CD4-positive, alpha-beta T cell treated with Interleukin-21 for 1 hour (primary cell): ENCODE measurements around the gene AUTS2.
A peak's percentile ranks its signal among the peaks of the same experiment; 100 is the strongest.

Experiments
- DNase-seq: peaks from one replicate; pipeline ENCODE4 v3.0.0-alpha.2; 2020

AUTS2 gene

DNA sequence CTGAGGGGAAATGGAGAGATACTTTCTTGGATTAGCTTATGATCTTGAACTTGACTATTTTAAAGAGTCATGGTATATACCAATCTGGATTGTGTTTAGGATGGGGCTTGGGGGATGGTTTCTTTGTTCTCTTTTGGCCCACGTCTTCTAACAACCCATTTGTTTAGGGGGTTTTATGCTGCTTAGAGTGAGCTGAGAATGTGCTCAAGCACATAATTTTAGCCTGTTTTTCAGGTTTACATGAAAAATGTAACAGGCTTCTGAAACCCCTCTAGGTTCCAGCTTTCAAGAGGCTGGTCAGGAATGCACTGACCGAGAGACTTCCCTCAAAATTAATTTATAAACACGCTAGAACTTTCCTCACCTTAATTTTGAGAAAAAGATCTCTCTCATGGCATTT lies 94.3 kb downstream of the AUTS2 start:
- DNase-seq = no peak

DNA sequence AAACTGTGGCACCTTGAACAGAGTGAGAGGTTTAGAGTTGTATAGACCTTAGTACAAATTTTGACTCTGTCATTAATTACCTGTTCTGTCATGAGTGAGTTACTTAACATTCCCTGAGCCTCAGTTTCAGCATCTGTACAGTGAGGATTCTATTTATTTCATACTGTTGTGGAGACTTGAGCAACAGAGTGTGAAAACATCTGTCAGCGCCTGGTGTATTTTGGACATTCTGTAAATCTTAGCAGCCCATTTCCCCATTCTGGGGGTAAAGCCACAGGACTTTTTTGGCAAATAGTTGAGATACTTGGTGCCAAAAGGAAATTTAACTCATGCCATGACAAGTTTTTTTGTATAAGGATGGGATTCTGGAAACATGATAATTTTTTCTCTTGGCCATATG lies 94.8 kb downstream of the AUTS2 start:
- DNase-seq = no peak

DNA sequence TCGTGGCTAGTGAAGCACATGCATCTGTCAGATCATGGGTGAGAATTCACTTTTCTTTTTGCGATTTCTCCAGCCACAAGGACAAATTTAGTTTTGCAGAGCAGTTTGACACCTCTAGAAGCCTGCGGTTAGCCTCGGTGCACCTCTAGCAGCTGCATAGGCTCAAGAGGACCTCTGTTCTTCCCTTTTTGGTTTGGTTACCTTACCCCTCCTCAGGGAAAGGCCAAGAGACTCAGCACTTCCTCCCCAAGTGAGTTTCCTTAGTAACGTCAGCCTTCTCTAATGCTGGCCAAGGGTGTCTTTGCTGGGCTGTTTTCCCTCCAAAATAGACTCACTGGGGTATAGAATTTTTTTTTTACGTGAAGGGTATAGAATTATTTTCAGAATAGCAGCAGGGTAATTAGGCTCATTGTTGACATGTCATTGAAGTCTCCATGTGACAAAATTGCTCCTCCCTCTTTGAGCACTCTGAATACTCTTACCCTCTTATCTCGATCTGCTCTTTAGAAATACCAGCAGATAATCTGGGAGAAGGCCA lies 97.8 kb downstream of the AUTS2 start:
- DNase-seq = peak; percentile 10

DNA sequence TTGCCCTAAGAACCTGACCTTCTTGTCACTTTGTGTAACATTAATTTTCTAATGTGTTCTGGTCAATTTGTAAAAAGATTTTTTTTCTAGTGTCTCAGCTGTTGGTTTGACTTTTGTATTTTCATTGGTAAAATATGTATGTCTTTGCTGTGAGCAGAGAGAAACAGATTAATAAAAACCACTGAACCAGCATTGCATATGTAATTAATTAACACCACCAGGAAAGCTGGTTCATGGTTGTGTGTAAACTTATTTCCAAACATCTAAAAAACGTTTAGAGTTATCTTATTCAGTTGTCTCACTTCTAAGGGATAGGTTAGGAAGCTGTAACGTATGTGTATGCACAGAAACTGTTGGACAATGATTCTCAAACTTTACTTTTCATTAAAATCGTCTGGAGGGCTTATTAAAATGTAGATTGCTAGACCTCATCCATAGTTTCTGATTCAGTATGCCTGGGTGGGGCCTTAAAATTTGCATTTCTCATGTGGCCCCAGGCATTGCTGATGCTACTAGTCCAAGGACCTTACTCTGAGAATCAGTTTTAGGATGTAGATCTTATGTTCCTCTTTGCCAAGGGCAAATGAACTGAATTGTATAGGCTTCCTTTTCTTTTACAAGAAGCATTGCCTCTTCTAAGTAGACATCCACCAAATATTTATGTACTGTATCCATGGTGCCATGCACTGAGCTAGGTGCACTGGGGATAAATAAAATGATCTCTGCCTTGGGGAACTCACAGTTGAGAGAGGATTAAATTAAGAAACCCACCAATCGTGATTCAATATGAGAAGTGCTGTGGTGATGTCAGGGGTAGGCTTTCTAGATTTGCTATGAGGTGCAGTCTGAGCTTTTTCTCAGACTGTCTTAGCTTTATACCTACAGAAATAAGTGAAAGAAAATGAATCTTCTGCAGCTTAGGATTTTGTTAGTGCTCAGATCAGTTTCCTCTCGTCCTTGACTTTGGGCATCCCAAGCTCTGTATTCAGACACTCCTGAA lies 98.7 kb downstream of the AUTS2 start:
- DNase-seq = no peak

DNA sequence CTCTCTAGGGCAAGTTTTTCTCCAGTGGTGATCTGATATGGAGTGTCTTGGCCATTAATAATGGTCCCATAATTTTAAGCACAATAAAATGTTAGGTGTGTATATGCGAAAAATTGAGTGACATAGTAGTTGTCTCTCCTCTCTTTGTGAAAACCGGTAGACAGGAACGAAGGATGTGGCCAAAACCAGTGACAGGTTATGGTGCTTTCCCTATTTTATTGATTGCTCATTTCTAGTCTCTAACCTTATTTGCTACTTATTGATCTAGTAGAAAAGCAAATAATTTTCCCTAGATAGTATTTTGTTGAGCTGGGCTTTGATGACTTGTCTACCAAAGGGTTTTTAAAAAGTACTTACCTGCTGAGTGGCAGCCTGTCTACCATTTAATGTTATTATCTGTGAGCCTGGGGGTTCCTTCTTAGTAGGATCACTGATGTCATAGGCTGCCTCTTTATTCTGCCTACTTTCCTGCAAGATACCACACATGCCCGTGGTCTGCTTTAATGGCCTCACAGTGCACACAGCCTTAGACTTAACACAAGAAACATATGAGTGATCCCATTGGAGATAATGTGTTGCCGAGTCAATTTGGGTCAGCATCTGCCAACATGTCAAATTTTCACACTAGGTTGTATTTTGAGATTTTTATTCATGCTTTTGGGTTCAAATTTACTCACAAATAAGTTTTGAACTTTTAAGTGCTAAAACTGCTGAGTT lies 100.0 kb downstream of the AUTS2 start:
- no peak for DNase-seq

DNA sequence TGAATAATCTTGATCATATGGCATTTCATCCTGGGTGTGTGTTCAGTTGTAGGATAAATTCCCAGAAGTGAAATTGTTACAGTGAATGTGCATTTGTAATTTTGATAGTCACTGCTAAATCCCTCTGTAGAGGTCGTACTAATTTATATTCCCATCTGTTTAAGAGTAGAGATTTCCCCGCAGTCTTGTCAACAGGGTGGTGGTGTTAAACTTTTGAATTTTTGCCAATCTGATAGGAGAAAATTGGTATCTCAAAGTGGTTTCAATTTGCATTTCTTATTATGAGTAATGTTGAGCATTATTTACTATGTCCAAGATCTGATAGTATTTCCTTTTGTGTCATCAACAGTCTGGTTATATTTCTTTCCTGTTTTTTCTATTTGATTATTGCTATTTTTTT lies 101.7 kb downstream of the AUTS2 start:
- no peak for DNase-seq

DNA sequence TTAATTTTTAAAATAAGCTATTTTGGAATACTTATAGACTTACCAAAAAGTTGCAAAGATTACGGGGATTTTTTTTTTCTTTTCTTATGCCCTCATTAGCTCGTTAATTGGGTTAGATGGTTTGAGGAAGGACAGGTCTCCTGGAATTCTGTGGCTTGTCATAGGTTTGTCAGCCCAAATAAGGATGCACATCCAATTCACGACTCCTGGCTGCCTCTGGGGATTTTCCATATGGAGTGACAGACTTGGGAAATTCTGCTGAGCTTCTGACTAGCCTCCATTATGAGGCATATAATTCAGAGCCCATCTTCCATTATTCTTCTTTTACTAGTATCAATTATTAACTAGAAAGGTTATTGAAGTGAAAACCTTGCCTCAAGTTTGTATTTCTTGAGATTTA lies 102.1 kb downstream of the AUTS2 start:
- no peak for DNase-seq

DNA sequence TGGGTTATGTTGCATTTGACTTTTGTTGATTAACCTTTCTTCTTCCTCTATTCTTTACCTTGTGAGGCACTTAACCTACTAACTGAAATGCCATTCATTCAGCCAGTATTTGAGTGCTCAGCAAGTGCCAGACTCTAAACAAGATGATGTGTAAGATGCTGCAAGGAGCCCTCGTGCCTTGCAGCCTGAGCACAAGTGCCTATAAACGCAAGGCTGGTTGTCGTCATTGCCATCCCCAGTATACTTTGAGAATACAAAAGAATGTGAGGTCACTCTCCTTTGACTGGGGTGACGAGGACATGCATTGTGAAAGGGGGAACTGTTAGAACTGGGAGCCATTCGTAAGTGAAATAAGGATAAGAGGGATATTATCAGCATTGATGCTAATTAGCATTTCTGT lies 103.0 kb downstream of the AUTS2 start:
- no peak for DNase-seq

DNA sequence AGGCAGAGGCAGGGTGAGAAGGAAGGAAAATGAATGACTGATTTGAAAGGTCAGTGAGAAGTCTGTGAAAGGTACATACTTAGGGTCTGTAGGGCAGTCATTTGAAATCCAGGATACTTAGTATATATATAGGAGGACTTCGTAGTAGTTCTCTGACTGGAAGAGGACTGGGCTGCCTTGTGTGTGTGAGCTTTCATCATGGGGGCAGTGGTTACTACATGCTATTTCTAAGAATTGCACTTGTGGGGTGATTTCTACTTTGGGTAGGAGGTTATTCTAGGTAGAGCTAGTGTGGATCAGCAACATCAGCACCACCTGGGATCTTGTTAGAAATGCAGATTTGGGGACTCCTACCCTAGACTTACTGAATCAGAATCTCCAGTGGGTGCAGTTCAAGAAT lies 104.1 kb downstream of the AUTS2 start:
- no peak for DNase-seq

DNA sequence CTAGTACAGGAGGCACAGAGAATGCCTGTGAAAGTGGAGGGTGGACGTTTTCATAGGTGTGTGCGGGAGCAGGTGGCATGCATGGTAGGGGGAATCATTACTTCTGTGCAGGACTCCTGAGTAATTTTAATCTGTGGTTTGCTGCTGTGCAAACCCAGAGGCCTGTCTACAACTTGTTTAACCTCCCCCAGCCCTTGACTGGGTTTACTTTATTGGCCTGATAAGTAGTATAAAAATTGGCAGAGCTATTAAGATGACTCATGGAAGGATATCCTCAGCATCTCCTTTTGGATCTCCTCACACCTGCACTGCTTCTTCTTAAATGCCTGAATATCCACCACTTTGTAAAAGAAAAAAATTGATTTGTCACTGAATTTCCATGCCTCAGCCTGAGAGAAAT lies 104.8 kb downstream of the AUTS2 start:
- DNase-seq = no peak

DNA sequence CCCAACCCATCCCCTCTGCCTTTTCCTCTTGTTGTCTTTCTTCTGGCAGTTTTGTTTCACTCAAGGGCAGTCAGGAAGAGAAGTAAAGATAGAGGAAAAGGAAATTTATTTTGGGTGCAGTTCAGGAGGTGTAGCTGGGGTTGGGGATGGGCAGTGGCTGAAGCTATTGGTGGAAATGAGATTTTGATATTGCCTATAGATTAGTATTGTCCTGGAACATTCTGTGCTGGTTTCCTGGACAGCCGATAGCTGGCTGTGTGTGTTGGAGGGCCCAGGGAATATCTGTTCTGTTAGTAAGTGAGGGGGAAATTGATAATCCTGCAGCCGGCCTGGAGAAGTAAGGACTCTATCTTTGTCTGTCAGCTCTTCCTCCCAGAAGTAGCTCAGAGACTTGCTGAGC lies 107.8 kb downstream of the AUTS2 start:
- DNase-seq = no peak

DNA sequence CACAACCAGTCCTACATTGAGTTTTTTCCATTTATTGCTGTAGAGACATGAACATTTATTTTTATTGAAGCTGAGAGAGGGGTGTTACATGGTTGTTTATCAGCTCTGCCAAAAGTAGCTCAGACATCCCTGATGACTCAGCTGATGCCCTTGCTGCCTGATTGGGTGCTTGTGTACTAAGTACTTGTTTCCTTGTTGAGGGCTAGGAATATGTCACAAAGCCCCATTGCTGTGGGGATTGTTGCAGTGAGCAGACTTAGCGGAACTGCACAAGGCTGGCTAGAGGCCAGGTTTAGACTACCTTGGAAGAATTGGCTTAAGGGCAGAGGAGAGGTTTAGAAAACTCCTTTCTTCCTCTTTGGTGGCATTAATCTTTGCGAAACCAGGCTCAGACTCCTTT lies 110.6 kb downstream of the AUTS2 start:
- no peak for DNase-seq

DNA sequence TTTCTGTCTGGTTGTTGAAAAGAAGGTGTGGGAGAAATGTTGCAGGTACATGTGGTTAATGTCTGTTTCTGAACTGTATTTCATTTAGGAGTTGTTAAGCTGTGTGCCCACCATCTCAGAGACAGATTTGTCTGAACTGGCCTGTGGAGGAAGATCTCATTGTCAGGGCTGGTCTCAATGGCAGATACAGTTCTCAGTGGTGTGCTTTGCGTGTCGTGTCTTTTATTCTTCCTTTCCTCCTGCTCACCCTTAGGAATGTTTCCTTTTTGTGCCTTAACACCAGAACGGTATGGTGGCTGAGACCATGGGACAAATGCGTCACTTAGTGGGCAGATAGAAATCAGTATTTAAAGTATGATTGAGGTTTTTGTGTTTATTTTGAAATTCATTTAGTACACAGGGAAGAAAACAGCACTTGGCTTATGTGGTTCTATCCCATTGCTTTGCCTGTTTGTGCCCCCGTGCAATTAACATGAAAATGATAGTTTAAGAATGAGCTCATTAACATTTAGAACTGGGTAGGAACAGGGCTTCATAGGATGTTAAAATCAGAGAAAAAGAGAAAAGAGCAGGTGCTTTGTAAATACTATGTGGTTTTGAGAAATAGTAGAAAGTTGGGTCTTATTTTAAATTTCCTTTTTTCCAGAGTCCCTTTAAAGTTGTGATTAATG lies 112.6 kb downstream of the AUTS2 start:
- DNase-seq = no peak

DNA sequence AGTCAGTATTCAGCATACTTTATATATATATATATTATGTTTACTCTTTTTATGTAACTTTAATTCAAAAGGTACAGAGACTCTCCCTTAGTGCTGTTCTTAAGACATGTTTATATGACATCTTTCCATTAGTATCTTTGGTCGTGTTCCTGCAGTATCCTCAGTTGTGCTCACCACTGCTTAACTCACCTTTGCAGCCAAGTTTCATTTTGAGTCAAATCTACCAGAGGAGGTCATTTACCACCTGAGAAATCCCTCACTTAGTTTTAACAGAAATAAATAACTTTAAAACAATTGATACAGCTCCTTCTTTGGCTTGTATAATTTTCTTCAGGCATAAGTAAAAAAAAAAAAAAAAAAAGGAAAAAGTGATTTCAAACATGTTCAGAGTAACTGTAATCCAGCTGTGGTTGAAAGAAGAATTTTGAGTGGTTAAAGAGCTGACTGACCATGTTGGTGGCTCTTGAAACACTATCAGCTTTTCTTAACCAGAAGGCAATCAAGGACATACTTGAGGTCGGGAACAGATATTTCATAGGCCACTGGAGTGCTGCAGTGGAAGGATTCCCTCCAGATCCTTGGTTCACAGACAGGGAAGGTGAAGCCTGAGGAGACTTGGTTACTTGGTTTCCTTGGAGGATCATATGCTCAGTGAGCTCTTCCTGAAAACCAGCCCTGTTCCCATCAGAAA lies 116.8 kb downstream of the AUTS2 start:
- DNase-seq = no peak

DNA sequence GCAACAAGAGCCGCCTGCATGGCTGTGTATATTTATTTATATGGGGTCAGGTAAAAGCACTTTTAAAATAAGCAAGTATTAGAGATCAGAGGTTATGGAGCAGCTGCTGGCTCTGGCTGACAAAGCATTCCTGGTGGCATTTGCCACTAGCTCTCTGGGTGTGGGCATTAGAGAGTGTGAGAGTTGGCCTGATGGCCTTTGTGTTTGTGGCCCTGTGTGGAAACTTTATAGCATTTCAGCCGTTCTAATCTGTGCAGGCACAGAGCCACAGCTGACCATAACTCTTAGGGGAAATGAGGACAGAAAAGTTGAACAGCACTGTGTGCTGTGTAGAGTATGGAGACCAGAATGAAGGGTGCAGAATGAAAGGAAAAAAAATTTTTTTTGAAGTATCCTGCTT lies 118.9 kb downstream of the AUTS2 start:
- DNase-seq = no peak

DNA sequence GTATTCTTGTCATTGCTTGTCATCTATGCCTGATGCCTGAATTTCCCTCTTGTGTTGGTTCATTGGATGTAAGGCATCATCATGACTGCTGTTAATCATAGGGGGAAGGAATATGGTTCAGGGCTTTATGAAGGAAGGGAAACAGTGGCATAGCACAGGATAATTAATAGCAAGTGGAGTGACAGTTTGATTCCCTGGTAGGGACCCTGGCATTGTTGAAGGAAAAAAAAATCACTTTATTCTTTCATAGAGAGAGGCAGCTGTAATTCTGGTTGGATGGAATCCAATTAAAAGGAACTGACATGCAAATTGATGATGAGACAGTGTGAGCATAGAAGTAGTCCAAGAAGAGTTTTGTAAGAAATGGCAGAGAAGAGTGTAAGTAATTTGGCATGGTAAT lies 121.4 kb downstream of the AUTS2 start:
- no peak for DNase-seq

DNA sequence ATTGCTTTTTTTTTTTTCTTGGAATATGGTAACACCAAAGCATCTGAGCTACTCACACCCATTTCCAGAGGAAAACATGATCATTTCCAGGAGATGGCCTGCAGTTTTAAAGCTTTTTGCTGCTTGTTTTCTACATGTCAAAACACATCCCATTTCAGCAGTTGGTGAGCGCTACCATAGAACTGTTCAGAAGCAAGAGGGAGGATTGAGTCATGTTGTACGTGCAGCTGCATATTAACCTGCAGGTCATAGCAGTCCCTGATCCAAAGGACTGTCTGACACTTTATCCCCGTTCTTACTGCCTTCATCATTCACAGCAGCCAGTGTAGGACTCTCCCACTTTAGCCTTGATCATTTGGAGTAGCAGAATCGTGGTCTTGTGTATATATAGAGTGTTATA lies 124.6 kb downstream of the AUTS2 start:
- DNase-seq = no peak

DNA sequence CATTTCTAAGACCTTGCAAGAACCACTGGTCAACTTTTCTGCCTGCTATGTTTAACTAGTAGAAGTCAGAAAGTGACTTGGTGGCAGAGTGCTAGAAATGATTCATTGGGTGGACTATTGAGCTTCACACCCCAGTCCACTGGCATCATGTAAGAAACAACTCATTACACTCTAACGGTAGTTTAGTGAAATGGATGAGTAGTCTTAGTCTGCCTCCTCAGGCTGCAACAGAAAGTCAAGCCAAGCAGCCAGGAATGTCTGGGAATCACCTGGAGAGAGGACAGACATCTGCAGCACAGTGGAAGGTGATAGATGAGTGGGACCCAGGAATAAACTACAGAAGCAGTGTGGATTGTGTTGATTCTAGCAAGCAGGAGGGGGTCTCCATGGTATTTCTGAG lies 125.4 kb downstream of the AUTS2 start:
- no peak for DNase-seq

DNA sequence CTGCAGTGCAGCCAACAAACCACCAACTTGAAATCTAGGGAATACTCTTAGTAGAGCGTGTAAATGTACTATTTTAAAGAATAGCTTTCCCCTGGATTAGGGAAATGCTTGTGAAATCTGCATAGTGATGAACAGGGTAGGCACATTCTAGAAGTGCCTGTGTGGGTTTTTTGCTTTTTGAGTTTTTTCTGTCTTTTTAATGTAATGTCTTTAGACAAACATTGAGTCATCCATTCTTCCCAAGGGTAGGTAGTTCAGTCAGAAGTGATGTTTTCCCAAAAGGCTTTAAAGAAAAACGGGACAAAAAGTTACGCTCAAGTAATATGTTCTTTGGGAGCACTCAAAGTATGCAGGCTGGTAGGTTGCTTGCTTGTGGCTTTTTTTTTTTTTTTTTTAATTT lies 130.0 kb downstream of the AUTS2 start:
- DNase-seq = no peak

DNA sequence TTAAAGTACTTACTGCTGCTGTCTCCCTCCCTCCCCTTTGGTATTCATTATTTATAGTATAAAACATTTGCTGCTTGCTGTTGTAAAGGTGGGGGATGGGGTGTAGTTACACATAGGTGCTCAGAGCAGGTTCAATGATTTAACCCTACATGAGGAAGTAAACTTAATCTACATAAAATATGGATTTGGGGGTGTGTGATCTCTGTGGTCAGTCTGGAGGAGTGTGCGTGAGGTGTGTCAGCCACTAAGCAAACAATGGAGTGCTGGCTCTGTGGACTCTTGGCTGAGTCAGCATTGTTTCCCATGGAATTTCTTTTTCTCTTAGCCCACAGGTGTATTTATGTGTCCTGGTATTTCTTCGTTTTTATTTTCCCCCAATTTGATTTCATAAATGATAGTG lies 133.9 kb downstream of the AUTS2 start:
- DNase-seq = no peak

DNA sequence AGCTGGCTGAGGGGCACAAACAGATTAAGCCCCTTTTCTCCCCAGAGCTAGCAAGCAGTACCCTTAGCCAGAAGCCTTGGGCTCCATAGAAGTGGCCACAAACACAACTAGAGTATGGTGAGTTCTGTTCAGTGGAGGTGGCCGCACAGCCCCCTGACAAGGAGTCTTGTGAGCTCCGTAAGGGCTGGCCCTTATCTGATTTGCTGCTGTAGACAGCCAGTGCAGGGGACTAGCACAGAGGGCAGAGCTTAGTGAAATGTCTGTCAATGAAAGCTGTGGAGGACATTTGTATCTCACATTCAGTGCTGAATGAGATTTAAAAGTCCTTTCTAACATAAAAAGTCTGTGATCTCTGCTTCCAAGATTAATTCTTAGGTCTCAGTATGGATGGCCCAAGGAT lies 137.3 kb downstream of the AUTS2 start:
- DNase-seq = no peak

DNA sequence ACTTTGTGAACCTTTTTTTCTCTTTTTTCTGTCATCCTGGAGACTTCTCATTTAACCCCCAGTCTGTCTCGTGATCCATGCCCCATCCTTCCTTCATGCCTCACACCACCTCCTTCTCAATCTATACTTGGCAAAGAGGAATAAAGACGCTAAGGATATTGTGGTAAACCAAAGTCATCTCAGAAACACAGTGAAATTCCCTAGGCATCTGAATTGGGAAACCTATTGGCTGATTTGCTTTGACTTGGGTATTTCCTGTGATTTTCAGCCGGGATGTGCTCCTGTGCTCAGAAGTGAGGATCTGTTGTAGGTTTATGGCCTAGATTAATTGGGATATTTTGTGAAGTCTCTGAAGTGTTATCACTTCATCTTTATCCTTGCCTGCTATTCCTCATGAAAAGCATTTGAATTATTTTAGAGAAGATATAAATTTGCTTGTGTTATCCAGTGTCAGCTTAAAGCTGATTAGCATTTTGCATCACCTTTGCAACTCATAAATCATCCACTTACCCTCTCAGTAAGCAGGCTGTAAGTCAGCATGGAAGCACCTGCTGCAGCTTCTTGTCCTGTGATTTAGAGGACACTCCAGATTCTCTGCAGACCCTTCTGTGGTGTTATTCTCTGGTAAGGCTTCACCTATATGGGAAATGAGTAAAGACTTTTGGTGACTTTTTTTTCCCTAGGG lies 138.0 kb downstream of the AUTS2 start:
- DNase-seq = no peak
